ENCODE results near the gene THAP12. TPM values are rescaled to one million over a fixed set of nuclear protein-coding genes. Genes with fewer than 3 reads are reported as not detected.

The THAP12 gene
- polyA plus RNA-seq, 2 of the 4 experiments (the other 2 are of a cell fraction): 34.6 to 82.4 TPM

GRCh38 chr11:76391021-76391420 lies 10.1 kb upstream of the THAP12 start:
- Histone ChIP-seq H3K4me1 (no peaks in the 10 kb centered on the region), H3K27ac (no peak overlapping the region), H3K4me2 (no peak overlapping the region), H3K4me3 (no peak overlapping the region), H3K9me3 (no peaks in the 10 kb centered on the region)
- 75% methylated on average over 6 of the region's 6 CpGs for WGBS (ENCODE audit: missing lambda C conversion rate)
- POLR2A ChIA-PET: no interaction called here
- no peak for ATAC-seq
- CTCF ChIA-PET: interaction anchor here (1.1 to 1.6 kb wide), 2 partner anchors 29 to 52 kb away, joined by 3 to 4 read pairs; no protein-coding TSS in a partner anchor
- TF ChIP-seq ZC3H11A (IDR thresholded peaks at IDR 0.05): no peak
- TF ChIP-seq HEYL (CRISPR knock-in tag; IDR thresholded peaks at IDR 0.05): no peak
- TF ChIP-seq HDAC2 (IDR thresholded peaks at IDR 0.05): no peak
- TF ChIP-seq FOXS1 (CRISPR knock-in tag; IDR thresholded peaks at IDR 0.05): no peak
- no peak for TF ChIP-seq PHF8 (IDR thresholded peaks at IDR 0.05; ENCODE audit: borderline replicate concordance, low read depth)
- no peak for TF ChIP-seq CHD2 (IDR thresholded peaks at IDR 0.05; ENCODE audit: low read length, partially characterized antibody)
- no peak for TF ChIP-seq RCOR1 (IDR thresholded peaks at IDR 0.05; ENCODE audit: low read depth, low read length)
- no peak for TF ChIP-seq ATOH8 (CRISPR knock-in tag; IDR thresholded peaks at IDR 0.05; ENCODE audit: low read depth)
- no peak for TF ChIP-seq HOXB5 (CRISPR knock-in tag; IDR thresholded peaks at IDR 0.05)
- no peak for TF ChIP-seq TP53 (CRISPR knock-in tag; IDR thresholded peaks at IDR 0.05)
- no peak for TF ChIP-seq FOSL2 (IDR thresholded peaks at IDR 0.05)
- TF ChIP-seq FOSL2 (CRISPR knock-in tag; IDR thresholded peaks at IDR 0.05): no peak
- no peak for TF ChIP-seq ZSCAN20 (CRISPR knock-in tag; IDR thresholded peaks at IDR 0.05)
- no peak for TF ChIP-seq SREBF2 (IDR thresholded peaks at IDR 0.05)
- TF ChIP-seq POLR2AphosphoS2 (conservative IDR thresholded peaks at IDR 0.05; ENCODE audit: low read length): no peak
- no peak for TF ChIP-seq TFCP2L1 (CRISPR knock-in tag; IDR thresholded peaks at IDR 0.05)
- no peak for TF ChIP-seq RAD21 (conservative IDR thresholded peaks at IDR 0.05 in 1 of 2, IDR thresholded peaks at IDR 0.05 in 1 of 2)
- TF ChIP-seq JUN (IDR thresholded peaks at IDR 0.05): no peak
- no peak for TF ChIP-seq MAZ (IDR thresholded peaks at IDR 0.05; ENCODE audit: borderline replicate concordance, low read depth, low read length)
- no peak for TF ChIP-seq HMGXB4 (CRISPR knock-in tag; IDR thresholded peaks at IDR 0.05; ENCODE audit: borderline replicate concordance)
- DNase-seq (ENCODE audit: low read depth in 1 of 2, low spot score in 1 of 2): no peak
- FAIRE-seq: no peak

- no peak overlapping the region for H3K4me2 ChIP-seq
- no peaks in the 10 kb centered on the region for H3K9me3 ChIP-seq
- TF ChIP-seq MYC (IDR thresholded peaks at IDR 0.05; ENCODE audit: borderline replicate concordance, low read length): no peak
- TF ChIP-seq ATOH8 (CRISPR knock-in tag; IDR thresholded peaks at IDR 0.05; ENCODE audit: low read depth): no peak
- TF ChIP-seq HDAC2 (IDR thresholded peaks at IDR 0.05): no peak
- no peak for TF ChIP-seq HOXB5 (CRISPR knock-in tag; IDR thresholded peaks at IDR 0.05)
- no peak for TF ChIP-seq FOSL2 (IDR thresholded peaks at IDR 0.05)
- no peak for TF ChIP-seq FOSL2 (CRISPR knock-in tag; IDR thresholded peaks at IDR 0.05)
- no peak for TF ChIP-seq PBX3 (IDR thresholded peaks at IDR 0.05)
- no peak for TF ChIP-seq TP53 (CRISPR knock-in tag; IDR thresholded peaks at IDR 0.05)
- TF ChIP-seq RNF2 (IDR thresholded peaks at IDR 0.05; ENCODE audit: borderline replicate concordance, low read depth): no peak
- no peak for TF ChIP-seq SMC3 (IDR thresholded peaks at IDR 0.05)
- TF ChIP-seq ESRRA (IDR thresholded peaks at IDR 0.05; ENCODE audit: borderline replicate concordance, low read length): no peak
- FAIRE-seq (no peak), DNase-seq (ENCODE audit: low read depth in 1 of 2, low spot score in 1 of 2) (no peak), ATAC-seq (no peak)
- POLR2A ChIA-PET: no interaction called here
- CTCF ChIA-PET: interaction anchor here (1.0 to 1.2 kb wide), 2 partner anchors 31 to 180 kb away, joined by 3 read pairs; no protein-coding TSS in a partner anchor
- H3K4me1 ChIP-seq: no peaks in the 10 kb centered on the region
- no peak overlapping the region for H3K27ac ChIP-seq
- WGBS (ENCODE audit: missing lambda C conversion rate): 89% methylated on average over 2 of the region's 2 CpGs
- H3K4me3 ChIP-seq: no peak overlapping the region
These were observed 7.5 kb upstream of the THAP12 start for GRCh38 chr11:76388408-76388807.
